HPDE6-E6E7 (cell line): ENCODE results near the gene CUEDC1.
"Not testable (repeated sequence)": the region's sequence is repeated elsewhere in the genome, so short reads cannot be mapped to it uniquely, and the experiment has no call there.

Experiments used
- DNase-seq: peaks from one replicate; pipeline ENCODE4 v3.0.0; 2011; ENCODE audit warnings: missing footprints; ENCODE audit errors: extremely low spot score

The CUEDC1 gene

GRCh38 chr17:57985675-57985974 lies 30.4 kb upstream of the CUEDC1 start:
- DNase-seq: peak; percentile 76

GRCh38 chr17:57984936-57985674 lies 29.9 kb upstream of the CUEDC1 start:
- no peak for DNase-seq

GRCh38 chr17:57984261-57984890 lies 29.2 kb upstream of the CUEDC1 start:
- DNase-seq: no peak

- DNase-seq: no peak
These were observed 28.2 kb upstream of the CUEDC1 start for GRCh38 chr17:57983446-57983845.

GRCh38 chr17:57982452-57983170 lies 27.4 kb upstream of the CUEDC1 start:
- DNase-seq: no peak

- no peak for DNase-seq
These were observed 25.3 kb upstream of the CUEDC1 start for GRCh38 chr17:57980522-57980921.

GRCh38 chr17:57979076-57979475 lies 23.9 kb upstream of the CUEDC1 start:
- no peak for DNase-seq

- no peak for DNase-seq
These were observed 21.4 kb upstream of the CUEDC1 start for GRCh38 chr17:57976594-57976993.

- DNase-seq: no peak
These were observed 19.8 kb upstream of the CUEDC1 start for GRCh38 chr17:57975044-57975443.

- not testable (repeated sequence) for DNase-seq
These were observed 19.0 kb upstream of the CUEDC1 start for GRCh38 chr17:57974053-57974824.

- DNase-seq: no peak
These were observed 16.9 kb upstream of the CUEDC1 start for GRCh38 chr17:57972151-57972550.

- DNase-seq: no peak
These were observed 16.4 kb upstream of the CUEDC1 start for GRCh38 chr17:57971572-57971971.

GRCh38 chr17:57970710-57971109 lies 15.5 kb upstream of the CUEDC1 start:
- no peak for DNase-seq

- no peak for DNase-seq
These were observed 13.2 kb upstream of the CUEDC1 start for GRCh38 chr17:57968456-57968855.

GRCh38 chr17:57966875-57967274 lies 11.7 kb upstream of the CUEDC1 start:
- no peak for DNase-seq

- DNase-seq: no peak
These were observed 11.0 kb upstream of the CUEDC1 start for GRCh38 chr17:57966246-57966645.

- DNase-seq: no peak
These were observed 10.4 kb upstream of the CUEDC1 start for GRCh38 chr17:57965521-57966160.

- DNase-seq: no peak
These were observed 7.9 kb upstream of the CUEDC1 start for GRCh38 chr17:57963149-57963511.

GRCh38 chr17:57962279-57963148 lies 7.3 kb upstream of the CUEDC1 start:
- no peak for DNase-seq

GRCh38 chr17:57959929-57960328 lies 4.7 kb upstream of the CUEDC1 start:
- DNase-seq: no peak

- not testable (repeated sequence) for DNase-seq
These were observed 3.2 kb upstream of the CUEDC1 start for GRCh38 chr17:57958391-57958790.
